IPS-15b (cell line): ENCODE measurements around the gene CEP295NL.
"Not testable (repeated sequence)": the region's sequence is repeated elsewhere in the genome, so short reads cannot be mapped to it uniquely, and the experiment has no call there.

ENCODE experiments used
- H3K27me3 ChIP-seq: one replicate; pipeline ENCODE4 v1.6.1; 2013; ENCODE audit warnings: low read length; ENCODE audit not compliant: control insufficient read depth, insufficient read depth
- H3K36me3 ChIP-seq: one replicate; pipeline ENCODE4 v1.6.1; 2013; ENCODE audit warnings: low read length; ENCODE audit not compliant: control insufficient read depth, insufficient read depth
- H3K4me1 ChIP-seq: one replicate; pipeline ENCODE4 v1.6.1; 2013; ENCODE audit warnings: mild to moderate bottlenecking, low read length; ENCODE audit not compliant: control insufficient read depth, insufficient read depth
- H3K4me3 ChIP-seq: one replicate; pipeline ENCODE4 v1.5.1; 2013; ENCODE audit warnings: low read depth, low read length
- H3K9ac ChIP-seq: one replicate; pipeline ENCODE4 v1.6.1; 2013; ENCODE audit warnings: low read depth, mild to moderate bottlenecking, low read length
- H3K9me3 ChIP-seq: one replicate; pipeline ENCODE4 v1.6.1; 2013; ENCODE audit warnings: mild to moderate bottlenecking, low read length; ENCODE audit not compliant: control insufficient read depth, insufficient read depth

Gene CEP295NL

DNA sequence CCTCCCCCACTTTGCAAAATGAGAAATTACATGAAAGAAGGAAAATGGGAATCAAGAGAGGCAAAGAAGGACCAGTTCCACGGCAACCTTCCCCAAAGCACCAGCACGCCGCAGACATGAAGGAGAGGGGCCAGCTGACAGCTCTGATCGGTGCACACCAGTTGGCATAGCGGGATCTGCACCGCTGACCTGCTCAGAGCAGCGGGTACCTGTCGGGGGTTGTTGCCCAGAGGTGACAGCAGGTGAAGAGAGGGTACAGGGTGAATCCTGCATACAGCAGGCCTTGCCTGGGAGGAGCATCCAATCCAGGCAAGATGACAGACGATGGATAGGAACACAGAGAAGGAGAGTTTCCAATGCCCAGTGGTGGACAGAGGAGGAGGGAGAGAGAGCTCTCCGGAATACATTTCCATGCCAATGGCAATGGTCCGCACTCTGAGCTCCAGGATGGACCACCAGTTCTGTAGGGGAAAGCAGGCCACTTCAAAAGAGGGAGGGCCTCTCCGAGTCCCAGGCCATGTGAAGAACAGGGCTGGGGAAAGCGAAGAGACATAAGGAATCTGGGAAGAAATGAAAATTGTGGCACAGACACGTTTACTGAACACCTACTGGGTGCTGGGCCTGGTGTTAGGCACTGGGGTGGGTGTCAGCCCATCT lies 24.0 kb downstream of the CEP295NL start:
- Histone ChIP-seq H3K4me3 (no peak overlapping the region), H3K9ac (no peak overlapping the region), H3K9me3 (no peaks in the 10 kb centered on the region), H3K27me3 (no peaks in the 10 kb centered on the region), H3K4me1 (peaks cover 3% of the 10 kb centered on the region), H3K36me3 (peaks cover 3% of the 10 kb centered on the region)

DNA sequence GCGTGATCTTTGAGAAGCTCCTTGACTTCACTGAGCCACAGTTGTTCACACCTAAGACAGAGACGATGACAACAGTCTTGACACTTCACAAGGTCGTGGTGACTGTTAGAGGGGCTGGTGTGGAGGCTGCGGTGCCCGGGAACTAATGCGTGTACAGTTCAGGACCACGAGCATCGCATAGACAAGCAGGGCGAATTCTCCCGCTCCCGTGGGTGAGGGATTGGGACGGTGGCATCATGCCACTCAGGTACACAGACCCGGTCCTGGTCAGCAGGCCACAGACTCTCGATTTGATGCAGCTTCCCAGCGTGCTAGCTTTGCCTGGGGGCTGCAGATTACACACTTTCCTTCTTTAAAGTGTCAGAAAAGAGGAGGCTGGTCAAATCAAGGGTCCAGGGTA lies 24.7 kb downstream of the CEP295NL start:
- Histone ChIP-seq H3K4me3 (no peak overlapping the region), H3K9ac (no peak overlapping the region), H3K36me3 (peaks cover 3% of the 10 kb centered on the region), H3K4me1 (no peaks in the 10 kb centered on the region), H3K27me3 (no peaks in the 10 kb centered on the region), H3K9me3 (no peaks in the 10 kb centered on the region)

DNA sequence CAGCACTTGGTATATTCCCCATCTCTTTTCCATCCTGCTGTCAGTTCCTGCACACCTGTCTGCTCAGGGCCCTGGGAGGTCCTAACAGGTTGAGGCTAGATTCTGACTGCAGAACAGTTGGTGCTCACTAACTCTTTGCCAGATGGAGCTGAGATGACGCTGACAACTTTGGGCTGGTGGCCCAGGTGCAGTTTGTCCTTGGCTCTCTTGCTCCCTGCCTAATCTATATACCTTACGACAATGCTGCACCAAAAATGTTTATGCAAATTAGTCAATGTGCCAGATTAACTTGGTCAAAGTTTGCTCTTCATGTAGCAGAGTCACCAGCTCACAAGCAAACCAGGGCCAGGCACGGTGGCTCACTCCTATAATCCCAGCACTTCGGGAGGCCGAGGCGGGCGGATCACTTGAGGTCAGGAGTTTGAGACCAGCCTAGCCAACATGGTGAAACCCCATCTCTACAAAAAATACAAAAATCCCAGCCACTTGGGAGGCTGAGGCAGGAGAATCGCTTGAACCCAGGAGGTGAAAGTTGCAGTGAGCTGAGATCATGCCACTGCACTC lies 26.0 kb downstream of the CEP295NL start:
- H3K4me3 ChIP-seq, H3K27me3 ChIP-seq, H3K9ac ChIP-seq, H3K36me3 ChIP-seq, H3K4me1 ChIP-seq, H3K9me3 ChIP-seq: not testable (repeated sequence)

DNA sequence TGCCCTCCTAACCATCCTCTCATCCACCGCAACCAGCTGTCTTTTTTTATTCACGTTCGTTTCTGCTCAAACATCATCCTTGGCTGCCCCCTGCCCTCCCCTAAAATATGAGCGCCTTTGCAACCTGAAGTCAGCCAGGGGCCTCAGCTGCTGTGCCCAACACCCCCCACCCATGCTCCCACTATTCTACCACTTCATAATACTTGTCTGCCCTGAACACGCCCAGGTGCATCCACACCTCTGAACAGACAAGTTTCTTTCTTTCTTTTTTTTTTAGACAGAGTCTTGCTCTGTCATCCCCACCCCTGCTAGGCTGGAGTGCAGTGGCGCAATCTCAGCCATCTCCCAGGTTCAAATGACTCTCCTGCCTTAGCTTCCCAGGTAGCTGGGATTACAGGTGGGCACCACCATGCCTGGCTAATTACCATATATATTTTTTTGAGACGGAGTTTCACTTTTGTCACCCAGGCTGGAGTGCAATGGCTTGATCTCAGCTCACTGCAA lies 26.9 kb downstream of the CEP295NL start:
- no peaks in the 10 kb centered on the region for H3K27me3 ChIP-seq
- no peaks in the 10 kb centered on the region for H3K9me3 ChIP-seq
- peaks cover 3% of the 10 kb centered on the region for H3K36me3 ChIP-seq
- no peak overlapping the region for H3K9ac ChIP-seq
- no peak overlapping the region for H3K4me3 ChIP-seq
- H3K4me1 ChIP-seq: no peaks in the 10 kb centered on the region

DNA sequence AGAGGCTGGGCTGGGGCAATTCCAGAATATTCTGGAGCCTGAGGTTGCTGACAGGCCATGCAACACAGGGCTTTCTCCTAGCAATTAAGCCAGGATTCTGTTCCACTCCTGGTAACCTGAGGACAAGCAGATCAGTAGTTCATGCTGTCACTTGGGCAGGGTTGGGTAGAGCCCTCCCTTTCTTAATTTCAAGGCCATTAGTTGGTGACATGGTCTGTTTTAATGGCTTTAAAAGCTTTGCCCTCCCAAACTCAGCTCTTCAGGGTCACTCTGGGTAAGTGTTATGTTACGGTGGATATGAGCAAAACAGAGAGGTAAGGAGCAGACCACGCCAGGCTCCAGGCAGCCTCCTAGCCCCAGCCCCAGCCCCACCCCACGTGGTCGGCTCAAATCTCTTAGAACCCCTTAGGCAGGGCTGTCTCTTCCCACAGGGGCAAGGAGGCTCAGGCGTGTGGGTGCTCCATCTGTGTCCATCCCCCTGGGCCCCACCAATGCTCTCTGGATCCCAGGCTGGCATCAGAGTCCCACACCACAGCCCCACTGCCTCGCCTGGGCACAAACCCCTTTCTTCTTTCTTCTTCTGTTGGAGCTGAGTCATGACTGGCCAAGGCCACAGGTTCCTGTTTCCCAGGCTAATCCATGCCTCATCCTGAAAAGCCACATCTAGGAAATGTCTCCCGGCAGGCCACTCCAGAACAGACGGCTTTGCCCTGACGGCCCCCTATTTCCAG lies 27.5 kb downstream of the CEP295NL start:
- H3K4me3 ChIP-seq: no peak overlapping the region

DNA sequence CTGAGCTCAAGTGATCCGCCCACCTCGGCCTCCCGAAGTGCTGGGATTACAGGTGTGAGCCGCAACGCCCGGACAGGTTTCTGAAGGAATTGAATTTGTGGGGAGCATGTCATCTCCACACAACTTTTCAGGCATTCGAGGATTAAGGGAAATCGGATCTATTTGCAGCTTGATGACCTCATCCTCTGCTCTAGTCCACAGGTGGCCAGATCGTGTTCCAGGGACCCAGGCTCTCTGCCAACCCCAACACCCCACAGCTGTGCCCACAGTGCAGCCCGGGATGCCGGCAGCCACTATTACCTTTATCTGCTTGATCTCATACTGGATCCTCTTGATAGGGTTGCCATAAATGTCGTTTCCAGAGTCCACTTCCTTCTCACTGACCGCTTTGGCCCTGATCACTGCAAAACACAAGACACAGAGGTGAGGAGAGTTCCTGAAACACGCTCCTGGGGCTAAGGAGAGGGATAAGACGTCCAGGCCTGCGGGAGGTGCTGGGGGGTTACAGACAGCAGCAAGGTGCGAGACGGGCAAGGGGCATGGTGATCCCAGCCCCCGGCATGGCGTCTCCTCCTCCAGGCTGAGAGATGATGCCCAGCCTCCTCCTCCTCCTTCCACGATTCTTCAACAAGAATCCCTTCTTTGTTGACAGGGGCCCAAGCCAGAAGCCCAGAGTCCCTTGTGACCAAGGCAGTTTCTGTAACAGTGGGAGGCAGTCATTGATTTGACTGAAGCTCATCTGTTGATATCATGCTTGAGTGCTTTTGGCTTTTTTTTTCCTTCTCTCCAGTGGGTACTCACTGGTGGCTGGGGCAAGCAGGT lies 29.3 kb downstream of the CEP295NL start:
- no peak overlapping the region for H3K9ac ChIP-seq
- no peaks in the 10 kb centered on the region for H3K9me3 ChIP-seq
- no peaks in the 10 kb centered on the region for H3K4me1 ChIP-seq
- H3K27me3 ChIP-seq: no peaks in the 10 kb centered on the region
- H3K4me3 ChIP-seq: no peak overlapping the region
- peaks cover 4% of the 10 kb centered on the region for H3K36me3 ChIP-seq

More for the DNA sequence above, 27.5 kb downstream of the CEP295NL start:
- Histone ChIP-seq H3K36me3 (peaks cover 7% of the 10 kb centered on the region), H3K27me3 (no peaks in the 10 kb centered on the region), H3K4me1 (no peaks in the 10 kb centered on the region), H3K9me3 (no peaks in the 10 kb centered on the region), H3K9ac (no peak overlapping the region)

DNA sequence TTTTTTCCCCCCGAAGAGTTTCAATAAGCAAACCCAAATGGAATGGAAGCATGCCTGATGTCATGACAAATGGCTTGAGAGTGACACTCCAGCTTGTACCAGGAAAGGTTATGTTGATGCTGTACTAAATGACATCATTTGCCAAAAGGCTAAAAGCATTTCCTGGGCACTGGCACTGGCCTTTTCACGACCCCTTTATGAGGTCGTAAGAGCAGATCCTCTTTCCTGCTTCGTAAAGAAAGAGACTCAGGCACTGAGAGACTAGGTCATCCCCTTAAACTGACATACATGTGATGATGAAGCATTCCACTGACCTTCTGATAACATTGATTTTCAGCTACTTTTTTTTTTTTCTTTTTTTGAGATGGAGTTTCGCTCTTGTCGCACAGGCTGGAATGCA lies 30.5 kb downstream of the CEP295NL start:
- Histone ChIP-seq H3K36me3 (peaks cover 4% of the 10 kb centered on the region), H3K27me3 (no peaks in the 10 kb centered on the region), H3K4me1 (no peaks in the 10 kb centered on the region), H3K9me3 (no peaks in the 10 kb centered on the region), H3K9ac (no peak overlapping the region), H3K4me3 (no peak overlapping the region)

DNA sequence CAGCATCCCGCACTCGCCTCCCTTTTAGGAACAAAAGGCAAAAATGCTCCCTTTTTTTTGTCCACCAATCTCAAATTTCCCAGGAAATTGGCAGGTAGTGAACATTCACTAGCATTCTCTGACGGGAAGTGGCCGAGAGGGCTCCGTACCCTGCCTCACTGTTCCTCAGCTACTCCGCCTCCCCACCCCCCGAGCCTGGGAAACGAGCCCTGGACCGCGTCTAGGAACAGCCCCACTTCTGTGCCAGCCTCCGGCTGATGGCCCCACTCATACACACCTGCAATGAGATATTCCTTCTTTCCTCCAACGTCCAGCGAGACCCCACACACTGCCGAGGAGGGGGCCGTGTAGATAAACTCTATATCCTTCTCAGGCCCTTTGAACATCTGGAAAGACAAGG lies 32.4 kb downstream of the CEP295NL start:
- no peaks in the 10 kb centered on the region for H3K4me1 ChIP-seq
- H3K36me3 ChIP-seq: peaks cover 4% of the 10 kb centered on the region
- no peak overlapping the region for H3K9ac ChIP-seq
- no peaks in the 10 kb centered on the region for H3K27me3 ChIP-seq
- H3K9me3 ChIP-seq: no peaks in the 10 kb centered on the region
- H3K4me3 ChIP-seq: no peak overlapping the region

DNA sequence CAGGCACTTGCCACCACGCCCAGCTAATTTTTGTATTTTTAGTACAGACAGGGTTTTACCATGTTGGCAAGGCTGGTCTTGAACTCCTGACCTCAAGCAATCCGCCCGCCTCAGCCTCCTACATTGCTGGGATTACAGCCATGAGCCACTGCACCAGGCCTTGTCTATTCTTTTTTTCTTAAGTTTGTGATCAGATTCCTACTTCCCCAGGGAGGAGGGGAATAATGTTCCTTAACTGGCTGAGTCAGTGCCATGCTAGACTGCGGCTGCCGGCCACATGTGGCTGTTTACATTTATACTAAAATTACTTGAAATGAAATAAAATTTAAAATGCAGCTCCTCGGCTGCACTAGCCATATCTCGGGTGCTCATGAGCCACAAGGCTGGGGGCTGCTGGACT lies 34.6 kb downstream of the CEP295NL start:
- Histone ChIP-seq H3K4me1 (no peaks in the 10 kb centered on the region), H3K4me3 (no peak overlapping the region), H3K36me3 (peaks cover 4% of the 10 kb centered on the region), H3K9ac (no peak overlapping the region), H3K27me3 (no peaks in the 10 kb centered on the region), H3K9me3 (no peaks in the 10 kb centered on the region)

DNA sequence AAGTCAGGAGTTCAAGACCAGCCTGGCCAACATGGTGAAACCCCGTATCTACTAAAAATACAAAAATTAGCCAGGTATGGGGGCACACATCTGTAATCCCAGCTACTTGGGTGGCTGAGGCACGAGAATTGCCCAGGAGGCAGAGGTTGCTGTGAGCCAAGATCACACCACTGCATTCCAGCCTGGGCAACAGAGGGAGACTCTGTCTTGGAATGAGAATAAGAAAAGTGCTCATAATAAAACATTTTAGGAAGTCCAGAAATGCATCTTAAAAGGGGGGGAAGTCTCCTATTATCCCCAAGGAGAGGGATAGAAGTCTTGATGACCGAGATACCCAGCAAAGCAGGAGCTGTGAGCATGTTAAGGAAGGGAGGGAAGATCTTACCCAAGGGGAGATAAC lies 36.0 kb downstream of the CEP295NL start:
- not testable (repeated sequence) for H3K4me3 ChIP-seq, H3K9me3 ChIP-seq, H3K4me1 ChIP-seq, H3K27me3 ChIP-seq, H3K36me3 ChIP-seq, H3K9ac ChIP-seq

DNA sequence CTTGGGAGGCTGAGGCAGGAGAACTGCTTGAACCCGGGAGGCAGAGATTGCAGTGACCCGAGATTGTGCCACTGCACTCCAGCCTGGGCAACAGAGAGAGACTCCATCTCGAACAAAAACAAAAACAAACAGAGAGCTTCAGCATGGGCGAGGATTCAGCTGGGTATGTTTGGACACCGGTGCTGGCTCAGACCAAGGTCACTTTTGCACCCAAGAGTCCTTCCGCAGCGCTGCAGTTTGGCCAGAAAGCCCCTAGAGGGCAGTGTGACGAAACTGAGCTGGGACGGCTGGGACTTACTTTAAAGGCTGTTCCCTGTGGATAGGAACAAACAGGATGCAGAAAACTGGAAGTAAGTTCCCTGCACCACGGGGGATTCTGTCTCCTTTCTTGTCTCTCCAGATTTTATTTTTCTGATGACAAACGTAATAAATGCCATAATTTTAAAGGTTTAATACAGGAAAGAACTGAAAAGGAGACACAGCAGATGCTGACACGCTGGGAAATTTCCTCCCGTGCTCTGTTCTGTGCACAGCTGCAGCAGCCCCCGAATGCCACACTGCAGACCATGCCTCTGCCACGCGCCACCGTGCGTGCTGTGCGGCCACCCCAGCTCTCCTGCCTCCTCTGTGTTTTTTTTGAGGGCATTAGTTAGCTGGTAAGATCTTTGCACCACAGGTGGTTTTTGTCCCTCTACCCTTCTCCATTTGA lies 37.2 kb downstream of the CEP295NL start:
- Histone ChIP-seq H3K27me3 (no peaks in the 10 kb centered on the region), H3K9me3 (no peaks in the 10 kb centered on the region), H3K4me3 (no peak overlapping the region), H3K36me3 (peaks cover 2% of the 10 kb centered on the region), H3K9ac (no peak overlapping the region), H3K4me1 (no peaks in the 10 kb centered on the region)
